ENCODE results near the gene EXOSC10. TPM values are rescaled to one million over a fixed set of nuclear protein-coding genes. Genes with fewer than 3 reads are reported as not detected.

EXOSC10 gene
- total RNA-seq, 6 experiments from 2014 or later: 40.1 to 49.4 (median 47.5) TPM

- no peak overlapping the region for H3K4me3 Mint-ChIP-seq
- no peaks in the 10 kb centered on the region for H3K9me3 Mint-ChIP-seq
- no peak overlapping the region for H3K27ac Mint-ChIP-seq
- H3K4me1 Mint-ChIP-seq (ENCODE audit: low read depth): no peaks in the 10 kb centered on the region
- DNase-seq: no peak
- H3K27me3 Mint-ChIP-seq (ENCODE audit: insufficient read depth): peaks cover 1% of the 10 kb centered on the region; the same call in 1 of the 2 replicates
- TF ChIP-seq CTCF (IDR thresholded peaks at IDR 0.05): no peak
- H3K36me3 Mint-ChIP-seq (ENCODE audit: low read depth): peaks cover 30% of the 10 kb centered on the region
These were observed 28.0 kb downstream of the EXOSC10 start for GRCh38 chr1:11071463-11072215.

GRCh38 chr1:11070876-11071275 lies 28.8 kb downstream of the EXOSC10 start:
- Mint-ChIP-seq H3K9me3 (no peaks in the 10 kb centered on the region), H3K27ac (no peak overlapping the region), H3K27me3 (ENCODE audit: insufficient read depth) (peaks cover 1% of the 10 kb centered on the region; the same call in 1 of the 2 replicates), H3K4me1 (ENCODE audit: low read depth) (no peaks in the 10 kb centered on the region), H3K36me3 (ENCODE audit: low read depth) (peaks cover 26% of the 10 kb centered on the region), H3K4me3 (no peak overlapping the region)
- DNase-seq: no peak
- no peak for TF ChIP-seq CTCF (IDR thresholded peaks at IDR 0.05)

- no peak overlapping the region for H3K4me3 Mint-ChIP-seq
- no peak for TF ChIP-seq CTCF (IDR thresholded peaks at IDR 0.05)
These were observed 30.8 kb downstream of the EXOSC10 start for GRCh38 chr1:11068600-11069473.

GRCh38 chr1:11067716-11068599 lies 31.7 kb downstream of the EXOSC10 start:
- no peaks in the 10 kb centered on the region for H3K4me1 Mint-ChIP-seq (ENCODE audit: low read depth)
- TF ChIP-seq CTCF (IDR thresholded peaks at IDR 0.05): no peak
- H3K9me3 Mint-ChIP-seq: no peaks in the 10 kb centered on the region
- H3K4me3 Mint-ChIP-seq: no peak overlapping the region
- peaks cover 1% of the 10 kb centered on the region; the same call in 1 of the 2 replicates for H3K27me3 Mint-ChIP-seq (ENCODE audit: insufficient read depth)
- H3K27ac Mint-ChIP-seq: no peak overlapping the region
- peaks cover 38% of the 10 kb centered on the region for H3K36me3 Mint-ChIP-seq (ENCODE audit: low read depth)
- DNase-seq: no peak

More at GRCh38 chr1:11068600-11069473, 30.8 kb downstream of the EXOSC10 start:
- no peaks in the 10 kb centered on the region for H3K4me1 Mint-ChIP-seq (ENCODE audit: low read depth)
- H3K9me3 Mint-ChIP-seq: no peaks in the 10 kb centered on the region
- H3K36me3 Mint-ChIP-seq (ENCODE audit: low read depth): peaks cover 38% of the 10 kb centered on the region
- DNase-seq: no peak
- no peak overlapping the region for H3K27ac Mint-ChIP-seq
- H3K27me3 Mint-ChIP-seq (ENCODE audit: insufficient read depth): peaks cover 1% of the 10 kb centered on the region; the same call in 1 of the 2 replicates

- Mint-ChIP-seq H3K27ac (no peak overlapping the region), H3K36me3 (ENCODE audit: low read depth) (peaks cover 35% of the 10 kb centered on the region)
- TF ChIP-seq CTCF (IDR thresholded peaks at IDR 0.05): no peak
These were observed 33.9 kb downstream of the EXOSC10 start for GRCh38 chr1:11065796-11066195.

More at GRCh38 chr1:11065796-11066195, 33.9 kb downstream of the EXOSC10 start:
- no peak for DNase-seq
- no peaks in the 10 kb centered on the region for H3K9me3 Mint-ChIP-seq
- no peak overlapping the region for H3K4me3 Mint-ChIP-seq
- no peaks in the 10 kb centered on the region; the same call in 1 of the 2 replicates for H3K27me3 Mint-ChIP-seq (ENCODE audit: insufficient read depth)
- peaks cover 10% of the 10 kb centered on the region for H3K4me1 Mint-ChIP-seq (ENCODE audit: low read depth)

All from HFFc6 (cell line).